Measurements from ENCODE around the gene PSMA3.

PSMA3 gene

GRCh38 chr14:58298477-58299400, 54.1 kb downstream of the PSMA3 start, which contains the start of gene ARID4A:
Gene ARID4A, plus strand, starts transcription at chr14:58298555. Its CDS starts 1,300 bp downstream, at chr14:58299855.
- no peak for DNase-seq (ENCODE audit: low read depth, low spot score)

GRCh38 chr14:58299401-58300330, 55.0 kb downstream of the PSMA3 start:
- DNase-seq (ENCODE audit: low read depth, low spot score): no peak

GRCh38 chr14:58301416-58301815, 56.8 kb downstream of the PSMA3 start:
- DNase-seq (ENCODE audit: low read depth, low spot score): no peak

DNA sequence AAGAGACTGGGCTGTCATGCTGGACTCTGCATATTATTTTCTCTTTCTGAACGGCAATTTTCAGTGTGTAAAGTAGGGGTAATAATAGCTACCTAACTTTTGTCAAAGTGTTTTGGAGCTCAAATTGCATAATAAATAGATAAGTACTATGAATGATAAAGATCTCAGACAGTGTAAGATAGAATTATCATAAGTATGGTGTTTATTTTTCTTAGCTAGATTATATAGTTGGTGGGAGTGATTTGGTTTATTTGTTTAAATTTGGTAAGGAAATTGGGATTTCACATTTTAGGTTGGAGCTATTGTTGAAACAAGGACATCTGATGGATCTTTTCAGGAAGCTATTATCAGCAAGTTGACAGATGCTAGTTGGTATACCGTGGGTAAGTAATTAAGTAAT, 61.1 kb downstream of the PSMA3 start:
- no peak for DNase-seq (ENCODE audit: low read depth, low spot score)

GRCh38 chr14:58307597-58308316, 63.1 kb downstream of the PSMA3 start:
- no peak for DNase-seq (ENCODE audit: low read depth, low spot score)

DNA sequence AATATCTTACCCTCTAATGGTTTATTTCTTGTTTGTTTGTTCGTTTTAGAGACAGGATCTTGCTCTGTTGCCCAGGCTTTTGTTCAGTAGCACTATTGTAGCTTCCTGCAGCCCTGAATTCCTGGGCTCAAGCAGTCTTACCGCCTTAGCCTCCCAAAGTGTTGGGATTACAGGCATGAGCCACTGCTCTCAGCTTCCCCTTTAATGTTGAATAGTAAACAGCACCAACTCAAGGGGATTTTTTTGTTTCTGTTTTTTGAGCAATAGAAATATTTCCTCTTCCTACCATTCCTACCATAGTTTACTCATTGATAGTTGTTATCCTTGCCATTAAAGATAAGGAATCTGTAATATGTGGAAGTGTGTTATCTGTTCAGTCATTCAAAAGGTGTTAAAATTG, 64.4 kb downstream of the PSMA3 start:
- DNase-seq (ENCODE audit: low read depth, low spot score): no peak

- DNase-seq (ENCODE audit: low read depth, low spot score): no peak
Measured at GRCh38 chr14:58313699-58314098, 69.1 kb downstream of the PSMA3 start.

DNA sequence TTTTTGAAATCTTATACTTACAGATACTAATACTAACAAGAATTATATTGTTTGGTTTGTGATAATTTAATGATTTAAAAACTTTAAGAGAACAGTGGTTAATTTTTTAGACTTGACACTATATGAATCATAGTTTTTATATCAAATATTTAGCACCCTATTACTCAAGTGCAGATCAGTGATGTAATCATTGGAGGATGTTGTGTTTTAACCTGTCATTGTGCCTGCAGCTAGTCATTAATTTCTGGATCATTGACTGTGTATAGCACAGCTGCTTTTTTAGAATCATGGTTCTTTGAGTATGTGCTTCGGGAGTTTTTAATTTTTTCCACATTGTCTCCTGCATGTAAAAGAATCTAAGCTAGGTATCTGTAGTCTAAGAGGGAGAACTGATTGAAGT, 71.0 kb downstream of the PSMA3 start:
- no peak for DNase-seq (ENCODE audit: low read depth, low spot score)
